B cell (primary cell): Measurements from ENCODE around the gene MEIS2. TPM values are rescaled to one million over a fixed set of nuclear protein-coding genes. Genes with fewer than 3 reads are reported as not detected.

Experiments used
- ATAC-seq: fragments of 200-7000 bp; cut with Tn5 transposase; one replicate; pipeline ENCODE4 v1.10.0; 2021; ENCODE audit warnings: low read depth, mild to moderate bottlenecking, moderate number of reproducible peaks, moderate library complexity
- CTCF ChIA-PET: fragments of 350-600 bp; sonication (Branson Sonifier 250); formaldehyde crosslinking; loops from one replicate; lab custom pipeline; 2021; ENCODE audit warnings: antibody characterized with exemption, inconsistent platforms; lab: Charles Lee
- POLR2A ChIA-PET: fragments of 350-600 bp; sonication (Branson Sonifier 250); formaldehyde crosslinking; loops from one replicate; lab custom pipeline; 2021; ENCODE audit warnings: antibody characterized with exemption; lab: Charles Lee
- DNase-seq: peaks from one replicate; pipeline ENCODE4 v3.0.0; 2013
- H2AFZ ChIP-seq: 2 replicates; pipeline ENCODE4 v1.6.1; 2012; ENCODE audit warnings: mild to moderate bottlenecking, low read depth, low read length; ENCODE audit not compliant: insufficient read depth, poor library complexity, severe bottlenecking
- H3K27ac ChIP-seq, 2 donors: 1 replicate in 1 of 2; 2 replicates in 1 of 2; pipeline ENCODE4 v1.5.1; 2012 to 2013; ENCODE audit warnings: low read length in 2 of 2, mild to moderate bottlenecking in 2 of 2, moderate library complexity in 1 of 2
- H3K27me3 ChIP-seq, 4 experiments: fragments of 200-600 bp in 1 of 4; sonication (generic) in 1 of 4; replicated peaks in 1 of 4; 1 replicate in 2 of 4; 2 replicates in 2 of 4; pipeline versions ENCODE4 v1.6.1 to v1.7.0; 2013 to 2016; ENCODE audit warnings: low read length in 3 of 4, mild to moderate bottlenecking in 2 of 4, mixed read lengths in 1 of 4, moderate library complexity in 1 of 4; ENCODE audit not compliant: insufficient read depth in 4 of 4, control insufficient read depth in 3 of 4; ENCODE audit errors: control extremely low read depth in 1 of 4
- H3K36me3 ChIP-seq, 2 experiments: replicated peaks in 1 of 2; 1 replicate in 1 of 2; 2 replicates in 1 of 2; pipeline versions ENCODE4 v1.6.1 to v1.7.1; 2013; ENCODE audit warnings: low read length in 1 of 2; ENCODE audit not compliant: insufficient read depth in 2 of 2, control insufficient read depth in 1 of 2; ENCODE audit errors: control extremely low read depth in 1 of 2, extremely low read depth in 1 of 2
- H3K4me1 ChIP-seq, 2 donors: fragments of 200-600 bp in 1 of 2; sonication (generic) in 1 of 2; 1 replicate in 1 of 2; 2 replicates in 1 of 2; pipeline versions ENCODE4 v1.5.1 to v1.6.1; 2013 to 2017; ENCODE audit warnings: low read length in 2 of 2; ENCODE audit not compliant: control insufficient read depth in 2 of 2, insufficient read depth in 2 of 2
- H3K4me2 ChIP-seq: replicated peaks from 2 replicates; pipeline ENCODE3; 2012; ENCODE audit warnings: mild to moderate bottlenecking, low read depth, low read length; ENCODE audit not compliant: poor library complexity, severe bottlenecking
- H3K4me3 ChIP-seq, 5 experiments: fragments of 200-600 bp in 1 of 5; sonication (generic) in 1 of 5; 1 replicate in 3 of 5; 2 replicates in 2 of 5; pipeline versions ENCODE4 v1.5.1 to v1.7.0; 2011 to 2016; ENCODE audit warnings: low read length in 4 of 5, mild to moderate bottlenecking in 4 of 5, low read depth in 2 of 5, control low read depth in 1 of 5, moderate library complexity in 1 of 5; ENCODE audit not compliant: insufficient read depth in 1 of 5; ENCODE audit errors: control extremely low read depth in 1 of 5, extremely low read depth in 1 of 5
- H3K79me2 ChIP-seq: fragments of 200-600 bp; sonication (generic); one replicate; pipeline ENCODE4 v1.6.0; 2016; ENCODE audit warnings: low read length; ENCODE audit not compliant: control insufficient read depth, insufficient read depth
- H3K9ac ChIP-seq: fragments of 200-600 bp; sonication (generic); 2 replicates; pipeline ENCODE4 v1.6.1; 2017; ENCODE audit warnings: mild to moderate bottlenecking, low read length, moderate library complexity
- H3K9me3 ChIP-seq, 3 donors: one replicate each; pipeline versions ENCODE4 v1.6.1 to v1.7.1; 2013; ENCODE audit warnings: low read length in 2 of 3; ENCODE audit not compliant: control insufficient read depth in 2 of 3, insufficient read depth in 1 of 3; ENCODE audit errors: control extremely low read depth in 1 of 3
- H4K20me1 ChIP-seq: 2 replicates; pipeline ENCODE4 v1.6.0; 2012; ENCODE audit warnings: mild to moderate bottlenecking, low read length; ENCODE audit not compliant: insufficient read depth, control insufficient read depth, poor library complexity, severe bottlenecking
- H3K27ac Mint-ChIP-seq: one replicate; pipeline ENCODE4 v1.8.0; 2021; ENCODE audit warnings: mixed read lengths
- H3K27me3 Mint-ChIP-seq: one replicate; pipeline ENCODE4 v1.8.0; 2021; ENCODE audit warnings: mixed read lengths
- H3K4me1 Mint-ChIP-seq: one replicate; pipeline ENCODE4 v1.8.0; 2021; ENCODE audit warnings: mixed read lengths
- H3K4me3 Mint-ChIP-seq: one replicate; pipeline ENCODE4 v1.8.0; 2021; ENCODE audit warnings: mixed read lengths
- H3K9me3 Mint-ChIP-seq: one replicate; pipeline ENCODE4 v1.8.0; 2022; ENCODE audit warnings: mixed read lengths; ENCODE audit not compliant: insufficient read depth
- CTCF ChIP-seq: fragments of 200-600 bp; IDR thresholded peaks from one replicate; pipeline ENCODE4 v1.8.0; 2022; ENCODE audit warnings: antibody characterized with exemption, mild to moderate bottlenecking
- EZH2 ChIP-seq: IDR thresholded peaks from 2 replicates; pipeline ENCODE4 v1.6.1; 2012; ENCODE audit warnings: borderline replicate concordance, low read depth, mild to moderate bottlenecking, moderate library complexity, low read length; ENCODE audit not compliant: insufficient read depth, poor library complexity, severe bottlenecking
- WGBS: methylation state at CpG from one replicate; pipeline ENCODE4 v1.1.5; 2013; ENCODE audit warnings: missing lambda C conversion rate; ENCODE audit not compliant: insufficient coverage; 5-methylcytosine and 5-hydroxymethylcytosine counted together
- intact Hi-C: fragments of 100-400 bp; cut with micrococcal nuclease; formaldehyde crosslinking; loops from one replicate; pipeline ENCODE4 v1.10.0; 2022
- polyA plus RNA-seq: library from polyadenylated mRNA; depleted of rRNA; stranded (reverse); fragments of >200 nt; gene quantifications from 2 replicates; pipeline ENCODE4 v1.2.3, GENCODE V29; 2012
- total RNA-seq, 2 donors: library from RNA; stranded (reverse); fragments of 120-200 nt in 1 of 2; gene quantifications; 1 replicate in 1 of 2; 2 replicates in 1 of 2; pipeline versions ENCODE4 v1.2.3 to v1.2.4, GENCODE V29; 2013 to 2022

Gene MEIS2
- total and polyA plus RNA-seq, 2 donors (not counting 1 experiment from before 2014, with no cell fraction given): 0.22 TPM; not detected in 1

- Mint-ChIP-seq H3K27me3 (peaks cover 14% of the 10 kb centered on the region), H3K27ac (no peak overlapping the region), H3K4me1 (no peaks in the 10 kb centered on the region), H3K9me3 (no peaks in the 10 kb centered on the region), H3K4me3 (no peak overlapping the region)
- Histone ChIP-seq H3K4me3 (no peak overlapping the region), H2AFZ (no peak overlapping the region), H3K4me1 (no peaks in the 10 kb centered on the region), H3K79me2 (no peaks in the 10 kb centered on the region), H4K20me1 (no peaks in the 10 kb centered on the region), H3K4me2 (no peak overlapping the region), H3K36me3 (no peaks in the 10 kb centered on the region), H3K27me3 (no peaks in the 10 kb centered on the region), H3K9ac (no peak overlapping the region), H3K9me3 (no peaks in the 10 kb centered on the region), H3K27ac (no peak overlapping the region)
- DNase-seq: no peak
- WGBS: 95% methylated on average over 7 of the region's 7 CpGs
- POLR2A ChIA-PET: no interaction called here
- CTCF ChIA-PET: no interaction called here
- ATAC-seq: no peak
- no peak for TF ChIP-seq CTCF
- no peak for TF ChIP-seq EZH2
- intact Hi-C loops: no loop called here
Observed at GRCh38 chr15:36938764-36939163, 161.6 kb downstream of the MEIS2 start.

GRCh38 chr15:36938131-36938530, 162.2 kb downstream of the MEIS2 start:
- no peaks in the 10 kb centered on the region for H3K9me3 ChIP-seq
- WGBS: 92% methylated on average over 3 of the region's 4 CpGs
- H3K27me3 ChIP-seq: no peaks in the 10 kb centered on the region
- H3K27ac ChIP-seq: no peak overlapping the region
- CTCF ChIA-PET: no interaction called here
- no peak overlapping the region for H3K4me2 ChIP-seq
- intact Hi-C loops: no loop called here
- no peaks in the 10 kb centered on the region for H3K4me1 ChIP-seq
- DNase-seq (no peak), ATAC-seq (no peak)
- no peaks in the 10 kb centered on the region for H3K9me3 Mint-ChIP-seq
- H3K4me3 ChIP-seq: no peak overlapping the region
- H3K79me2 ChIP-seq: no peaks in the 10 kb centered on the region
- no peak for TF ChIP-seq EZH2
- TF ChIP-seq CTCF: no peak
- H3K27me3 Mint-ChIP-seq: peaks cover 14% of the 10 kb centered on the region
- H3K27ac Mint-ChIP-seq: no peak overlapping the region
- H2AFZ ChIP-seq: no peak overlapping the region
- no peaks in the 10 kb centered on the region for H4K20me1 ChIP-seq
- no peak overlapping the region for H3K4me3 Mint-ChIP-seq
- H3K4me1 Mint-ChIP-seq: no peaks in the 10 kb centered on the region
- no peaks in the 10 kb centered on the region for H3K36me3 ChIP-seq
- no peak overlapping the region for H3K9ac ChIP-seq
- POLR2A ChIA-PET: no interaction called here
